B cell (primary cell): Measurements from ENCODE around the gene OR52E1. TPM values are rescaled to one million over a fixed set of nuclear protein-coding genes. Genes with fewer than 3 reads are reported as not detected.

Experiments used
- ATAC-seq: fragments of 200-7000 bp; cut with Tn5 transposase; one replicate; pipeline ENCODE4 v1.10.0; 2021; ENCODE audit warnings: low read depth, mild to moderate bottlenecking, moderate number of reproducible peaks, moderate library complexity
- CTCF ChIA-PET: fragments of 350-600 bp; sonication (Branson Sonifier 250); formaldehyde crosslinking; loops from one replicate; lab custom pipeline; 2021; ENCODE audit warnings: antibody characterized with exemption, inconsistent platforms; lab: Charles Lee
- POLR2A ChIA-PET: fragments of 350-600 bp; sonication (Branson Sonifier 250); formaldehyde crosslinking; loops from one replicate; lab custom pipeline; 2021; ENCODE audit warnings: antibody characterized with exemption; lab: Charles Lee
- DNase-seq: peaks from one replicate; pipeline ENCODE4 v3.0.0; 2013
- H2AFZ ChIP-seq: 2 replicates; pipeline ENCODE4 v1.6.1; 2012; ENCODE audit warnings: mild to moderate bottlenecking, low read depth, low read length; ENCODE audit not compliant: insufficient read depth, poor library complexity, severe bottlenecking
- H3K27ac ChIP-seq, 2 donors: 1 replicate in 1 of 2; 2 replicates in 1 of 2; pipeline ENCODE4 v1.5.1; 2012 to 2013; ENCODE audit warnings: low read length in 2 of 2, mild to moderate bottlenecking in 2 of 2, moderate library complexity in 1 of 2
- H3K27me3 ChIP-seq, 4 experiments: fragments of 200-600 bp in 1 of 4; sonication (generic) in 1 of 4; replicated peaks in 1 of 4; 1 replicate in 2 of 4; 2 replicates in 2 of 4; pipeline versions ENCODE4 v1.6.1 to v1.7.0; 2013 to 2016; ENCODE audit warnings: low read length in 3 of 4, mild to moderate bottlenecking in 2 of 4, mixed read lengths in 1 of 4, moderate library complexity in 1 of 4; ENCODE audit not compliant: insufficient read depth in 4 of 4, control insufficient read depth in 3 of 4; ENCODE audit errors: control extremely low read depth in 1 of 4
- H3K36me3 ChIP-seq, 2 experiments: replicated peaks in 1 of 2; 1 replicate in 1 of 2; 2 replicates in 1 of 2; pipeline versions ENCODE4 v1.6.1 to v1.7.1; 2013; ENCODE audit warnings: low read length in 1 of 2; ENCODE audit not compliant: insufficient read depth in 2 of 2, control insufficient read depth in 1 of 2; ENCODE audit errors: control extremely low read depth in 1 of 2, extremely low read depth in 1 of 2
- H3K4me1 ChIP-seq, 2 donors: fragments of 200-600 bp in 1 of 2; sonication (generic) in 1 of 2; 1 replicate in 1 of 2; 2 replicates in 1 of 2; pipeline versions ENCODE4 v1.5.1 to v1.6.1; 2013 to 2017; ENCODE audit warnings: low read length in 2 of 2; ENCODE audit not compliant: control insufficient read depth in 2 of 2, insufficient read depth in 2 of 2
- H3K4me2 ChIP-seq: replicated peaks from 2 replicates; pipeline ENCODE3; 2012; ENCODE audit warnings: mild to moderate bottlenecking, low read depth, low read length; ENCODE audit not compliant: poor library complexity, severe bottlenecking
- H3K4me3 ChIP-seq, 5 experiments: fragments of 200-600 bp in 1 of 5; sonication (generic) in 1 of 5; 1 replicate in 3 of 5; 2 replicates in 2 of 5; pipeline versions ENCODE4 v1.5.1 to v1.7.0; 2011 to 2016; ENCODE audit warnings: low read length in 4 of 5, mild to moderate bottlenecking in 4 of 5, low read depth in 2 of 5, control low read depth in 1 of 5, moderate library complexity in 1 of 5; ENCODE audit not compliant: insufficient read depth in 1 of 5; ENCODE audit errors: control extremely low read depth in 1 of 5, extremely low read depth in 1 of 5
- H3K79me2 ChIP-seq: fragments of 200-600 bp; sonication (generic); one replicate; pipeline ENCODE4 v1.6.0; 2016; ENCODE audit warnings: low read length; ENCODE audit not compliant: control insufficient read depth, insufficient read depth
- H3K9ac ChIP-seq: fragments of 200-600 bp; sonication (generic); 2 replicates; pipeline ENCODE4 v1.6.1; 2017; ENCODE audit warnings: mild to moderate bottlenecking, low read length, moderate library complexity
- H3K9me3 ChIP-seq, 3 donors: one replicate each; pipeline versions ENCODE4 v1.6.1 to v1.7.1; 2013; ENCODE audit warnings: low read length in 2 of 3; ENCODE audit not compliant: control insufficient read depth in 2 of 3, insufficient read depth in 1 of 3; ENCODE audit errors: control extremely low read depth in 1 of 3
- H4K20me1 ChIP-seq: 2 replicates; pipeline ENCODE4 v1.6.0; 2012; ENCODE audit warnings: mild to moderate bottlenecking, low read length; ENCODE audit not compliant: insufficient read depth, control insufficient read depth, poor library complexity, severe bottlenecking
- H3K27ac Mint-ChIP-seq: one replicate; pipeline ENCODE4 v1.8.0; 2021; ENCODE audit warnings: mixed read lengths
- H3K27me3 Mint-ChIP-seq: one replicate; pipeline ENCODE4 v1.8.0; 2021; ENCODE audit warnings: mixed read lengths
- H3K4me1 Mint-ChIP-seq: one replicate; pipeline ENCODE4 v1.8.0; 2021; ENCODE audit warnings: mixed read lengths
- H3K4me3 Mint-ChIP-seq: one replicate; pipeline ENCODE4 v1.8.0; 2021; ENCODE audit warnings: mixed read lengths
- H3K9me3 Mint-ChIP-seq: one replicate; pipeline ENCODE4 v1.8.0; 2022; ENCODE audit warnings: mixed read lengths; ENCODE audit not compliant: insufficient read depth
- CTCF ChIP-seq: fragments of 200-600 bp; IDR thresholded peaks from one replicate; pipeline ENCODE4 v1.8.0; 2022; ENCODE audit warnings: antibody characterized with exemption, mild to moderate bottlenecking
- EZH2 ChIP-seq: IDR thresholded peaks from 2 replicates; pipeline ENCODE4 v1.6.1; 2012; ENCODE audit warnings: borderline replicate concordance, low read depth, mild to moderate bottlenecking, moderate library complexity, low read length; ENCODE audit not compliant: insufficient read depth, poor library complexity, severe bottlenecking
- WGBS: methylation state at CpG from one replicate; pipeline ENCODE4 v1.1.5; 2013; ENCODE audit warnings: missing lambda C conversion rate; ENCODE audit not compliant: insufficient coverage; 5-methylcytosine and 5-hydroxymethylcytosine counted together
- intact Hi-C: fragments of 100-400 bp; cut with micrococcal nuclease; formaldehyde crosslinking; loops from one replicate; pipeline ENCODE4 v1.10.0; 2022
- polyA plus RNA-seq: library from polyadenylated mRNA; depleted of rRNA; stranded (reverse); fragments of >200 nt; gene quantifications from 2 replicates; pipeline ENCODE4 v1.2.3, GENCODE V29; 2012
- total RNA-seq, 2 donors: library from RNA; stranded (reverse); fragments of 120-200 nt in 1 of 2; gene quantifications; 1 replicate in 1 of 2; 2 replicates in 1 of 2; pipeline versions ENCODE4 v1.2.3 to v1.2.4, GENCODE V29; 2013 to 2022

OR52E1 gene
- total and polyA plus RNA-seq, 2 donors (not counting 1 experiment from before 2014, with no cell fraction given) = not detected

- TF ChIP-seq EZH2 = no peak
- TF ChIP-seq CTCF = no peak
- no peak for ATAC-seq
- DNase-seq = no peak
- no peaks in the 10 kb centered on the region for H3K4me1 Mint-ChIP-seq
- Histone ChIP-seq H3K4me1 (no peaks in the 10 kb centered on the region), H3K9me3 (no peaks in the 10 kb centered on the region), H2AFZ (no peak overlapping the region), H3K4me2 (no peak overlapping the region), H4K20me1 (no peaks in the 10 kb centered on the region), H3K9ac (no peak overlapping the region), H3K36me3 (no peaks in the 10 kb centered on the region), H3K79me2 (no peaks in the 10 kb centered on the region), H3K4me3 (no peak overlapping the region), H3K27me3 (peaks cover 0 to 6% (median 2%) of the 10 kb centered on the region in 4 experiments), H3K27ac (no peak overlapping the region)
- ChIA-PET CTCF (interaction anchor here (1.0 kb wide), 1 partner anchor 692 kb away, joined by 3 read pairs; no protein-coding TSS in a partner anchor), POLR2A (no interaction called here)
- intact Hi-C loops = no loop called here
- H3K27me3 Mint-ChIP-seq = peaks cover 33% of the 10 kb centered on the region
- H3K4me3 Mint-ChIP-seq = no peak overlapping the region
- H3K27ac Mint-ChIP-seq = no peak overlapping the region
- H3K9me3 Mint-ChIP-seq = no peaks in the 10 kb centered on the region
- no CpG with 5 or more reads among the region's 1 CpG for WGBS
Measured at GRCh38 chr11:5118893-5119292, 49.5 kb downstream of the OR52E1 start.

Other genes with a start within 250 kb of the OR52E1 start
- gene OR51F2, start 248.3 kb upstream of the OR52E1 start, total RNA-seq = not detected in 2 replicates
- not detected in 2 replicates for gene OR51F2, start 248.3 kb upstream of the OR52E1 start, polyA plus RNA-seq
- not detected in 2 replicates for gene OR51S1, start 220.4 kb upstream of the OR52E1 start, total RNA-seq
- gene OR51S1, start 220.4 kb upstream of the OR52E1 start, polyA plus RNA-seq = not detected in 2 replicates
- not detected in 2 replicates for gene OR51T1, start 187.7 kb upstream of the OR52E1 start, total RNA-seq
- not detected in 2 replicates for gene OR51T1, start 187.7 kb upstream of the OR52E1 start, polyA plus RNA-seq
- gene OR51A7, start 165.8 kb upstream of the OR52E1 start, total RNA-seq = not detected in 2 replicates
- not detected in 2 replicates for gene OR51A7, start 165.8 kb upstream of the OR52E1 start, polyA plus RNA-seq
- not detected in 2 replicates for gene OR51G2, start 150.2 kb upstream of the OR52E1 start, total RNA-seq
- gene OR51G2, start 150.2 kb upstream of the OR52E1 start, polyA plus RNA-seq = not detected in 2 replicates
- not detected in 2 replicates for gene OR51G1, start 145.2 kb upstream of the OR52E1 start, total RNA-seq
- not detected in 2 replicates for gene OR51G1, start 145.2 kb upstream of the OR52E1 start, polyA plus RNA-seq
- gene OR51A4, start 122.0 kb upstream of the OR52E1 start, total RNA-seq = not detected in 2 replicates
- gene OR51A4, start 122.0 kb upstream of the OR52E1 start, polyA plus RNA-seq = not detected in 2 replicates
- not detected in 2 replicates for gene OR51A2, start 113.9 kb upstream of the OR52E1 start, total RNA-seq
- gene OR51A2, start 113.9 kb upstream of the OR52E1 start, polyA plus RNA-seq = not detected in 2 replicates
- gene OR51L1, start 74.7 kb upstream of the OR52E1 start, total RNA-seq = not detected in 2 replicates
- not detected in 2 replicates for gene OR51L1, start 74.7 kb upstream of the OR52E1 start, polyA plus RNA-seq
- not detected in 2 replicates for gene OR52J3, start 23.0 kb upstream of the OR52E1 start, total RNA-seq
- gene OR52J3, start 23.0 kb upstream of the OR52E1 start, polyA plus RNA-seq = not detected in 2 replicates
- gene OR52E2, start 9.9 kb upstream of the OR52E1 start, total RNA-seq = not detected in 2 replicates
- not detected in 2 replicates for gene OR52E2, start 9.9 kb upstream of the OR52E1 start, polyA plus RNA-seq
- not detected in 2 replicates for gene OR52A5, start 68.8 kb downstream of the OR52E1 start, total RNA-seq
- not detected in 2 replicates for gene OR52A5, start 68.8 kb downstream of the OR52E1 start, polyA plus RNA-seq
- gene OR52A1, start 85.2 kb downstream of the OR52E1 start, total RNA-seq = not detected in 2 replicates
- gene OR52A1, start 85.2 kb downstream of the OR52E1 start, polyA plus RNA-seq = not detected in 2 replicates
- not detected in 2 replicates for gene OR51V1, start 131.1 kb downstream of the OR52E1 start, total RNA-seq
- gene OR51V1, start 131.1 kb downstream of the OR52E1 start, polyA plus RNA-seq = not detected in 2 replicates
- 378 and 385 TPM in 2 replicates for gene HBB, start 157.5 kb downstream of the OR52E1 start, total RNA-seq
- gene HBB, start 157.5 kb downstream of the OR52E1 start, polyA plus RNA-seq = 69.7 and 1,053 TPM in 2 replicates
- gene HBD, start 164.9 kb downstream of the OR52E1 start, total RNA-seq = not detected in 2 replicates
- 0.84 TPM in 1 of 2 replicates, not detected in the other for gene HBD, start 164.9 kb downstream of the OR52E1 start, polyA plus RNA-seq
- not detected in 2 replicates for gene HBG1, start 180.3 kb downstream of the OR52E1 start, total RNA-seq
- not detected in 2 replicates for gene HBG1, start 180.3 kb downstream of the OR52E1 start, polyA plus RNA-seq
- gene HBG2, start 185.2 kb downstream of the OR52E1 start, total RNA-seq = not detected in 2 replicates
- 0.89 TPM in 1 of 2 replicates, not detected in the other for gene HBG2, start 185.2 kb downstream of the OR52E1 start, polyA plus RNA-seq
- not detected in 2 replicates for gene HBE1, start 200.4 kb downstream of the OR52E1 start, total RNA-seq
- not detected in 2 replicates for gene HBE1, start 200.4 kb downstream of the OR52E1 start, polyA plus RNA-seq
- not detected in 2 replicates for gene OR51B4, start 232.4 kb downstream of the OR52E1 start, total RNA-seq
- gene OR51B4, start 232.4 kb downstream of the OR52E1 start, polyA plus RNA-seq = 0.21 TPM in 1 of 2 replicates, not detected in the other